GM12872 (cell line): ENCODE measurements around the gene F11R.

Experiments
- TF ChIP-seq, protein P1 (sequence below): IDR thresholded peaks from 3 replicates; pipeline ENCODE4 v1.5.1; 2011; ENCODE audit warnings: low read depth, mild to moderate bottlenecking, low read length, moderate library complexity; ENCODE audit not compliant: insufficient read depth

The F11R gene

DNA sequence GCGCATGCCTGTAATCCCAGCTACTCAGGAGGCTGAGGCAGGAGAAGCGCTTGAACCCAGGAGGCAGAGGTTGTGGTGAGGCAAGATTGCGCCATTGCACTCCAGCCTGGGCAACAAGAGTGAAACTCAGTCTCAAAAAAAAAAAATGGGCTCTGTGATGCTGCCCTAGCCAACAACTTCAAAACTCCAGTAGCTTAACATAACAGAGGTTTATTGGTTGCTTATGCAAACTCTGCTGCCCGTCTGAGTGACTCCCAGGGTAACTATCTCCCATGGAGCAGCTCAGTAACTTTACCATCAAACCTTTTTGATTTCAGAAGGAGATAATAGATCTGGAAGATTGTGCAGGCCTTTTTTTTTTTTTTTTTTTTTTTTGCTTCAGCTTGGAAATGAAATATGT lies 47.5 kb downstream of the F11R start:
- TF ChIP-seq, protein P1, sequence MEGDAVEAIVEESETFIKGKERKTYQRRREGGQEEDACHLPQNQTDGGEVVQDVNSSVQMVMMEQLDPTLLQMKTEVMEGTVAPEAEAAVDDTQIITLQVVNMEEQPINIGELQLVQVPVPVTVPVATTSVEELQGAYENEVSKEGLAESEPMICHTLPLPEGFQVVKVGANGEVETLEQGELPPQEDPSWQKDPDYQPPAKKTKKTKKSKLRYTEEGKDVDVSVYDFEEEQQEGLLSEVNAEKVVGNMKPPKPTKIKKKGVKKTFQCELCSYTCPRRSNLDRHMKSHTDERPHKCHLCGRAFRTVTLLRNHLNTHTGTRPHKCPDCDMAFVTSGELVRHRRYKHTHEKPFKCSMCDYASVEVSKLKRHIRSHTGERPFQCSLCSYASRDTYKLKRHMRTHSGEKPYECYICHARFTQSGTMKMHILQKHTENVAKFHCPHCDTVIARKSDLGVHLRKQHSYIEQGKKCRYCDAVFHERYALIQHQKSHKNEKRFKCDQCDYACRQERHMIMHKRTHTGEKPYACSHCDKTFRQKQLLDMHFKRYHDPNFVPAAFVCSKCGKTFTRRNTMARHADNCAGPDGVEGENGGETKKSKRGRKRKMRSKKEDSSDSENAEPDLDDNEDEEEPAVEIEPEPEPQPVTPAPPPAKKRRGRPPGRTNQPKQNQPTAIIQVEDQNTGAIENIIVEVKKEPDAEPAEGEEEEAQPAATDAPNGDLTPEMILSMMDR: no peak

DNA sequence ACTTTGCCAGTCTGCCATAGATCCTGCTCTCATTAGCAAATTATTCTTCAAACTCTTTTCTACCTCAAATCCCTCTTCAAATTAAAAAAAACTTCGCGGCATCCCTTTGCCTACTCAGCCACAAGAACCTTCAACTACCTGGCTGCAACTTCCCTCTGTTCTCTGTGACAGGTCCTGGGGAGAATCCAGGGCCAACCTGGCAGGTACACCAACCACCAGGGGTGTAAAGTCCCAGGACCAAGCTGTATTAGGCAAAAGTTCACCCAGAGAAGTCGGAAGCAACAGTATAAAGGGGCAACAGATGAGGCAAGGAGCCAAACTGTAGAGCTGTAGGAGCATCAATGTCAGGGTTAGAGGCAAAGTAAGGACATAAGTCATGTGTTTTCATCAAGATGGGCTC lies 48.0 kb downstream of the F11R start:
- TF ChIP-seq, protein P1: no peak

DNA sequence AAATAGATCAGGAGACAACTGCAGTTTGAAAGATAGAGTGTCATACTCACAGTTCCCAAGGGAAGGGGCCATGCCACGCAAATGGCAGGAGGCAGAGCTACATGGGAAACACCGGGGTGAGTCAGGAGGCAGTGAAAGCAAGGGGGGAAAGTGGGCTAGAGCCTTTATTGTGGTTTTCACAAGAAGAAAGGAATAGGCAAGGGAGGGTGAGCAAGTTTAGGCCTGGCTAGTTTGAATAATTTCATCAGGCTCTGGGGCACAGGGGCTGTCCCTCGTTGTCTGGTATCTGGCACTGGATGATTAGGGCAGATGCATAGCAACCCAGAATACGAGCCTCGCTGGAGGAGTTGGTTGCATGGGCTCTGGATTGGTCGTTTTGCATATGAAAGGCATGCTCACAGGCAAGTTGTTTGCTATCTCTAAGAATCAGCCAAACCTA lies 49.3 kb downstream of the F11R start:
- TF ChIP-seq, protein P1: no peak

DNA sequence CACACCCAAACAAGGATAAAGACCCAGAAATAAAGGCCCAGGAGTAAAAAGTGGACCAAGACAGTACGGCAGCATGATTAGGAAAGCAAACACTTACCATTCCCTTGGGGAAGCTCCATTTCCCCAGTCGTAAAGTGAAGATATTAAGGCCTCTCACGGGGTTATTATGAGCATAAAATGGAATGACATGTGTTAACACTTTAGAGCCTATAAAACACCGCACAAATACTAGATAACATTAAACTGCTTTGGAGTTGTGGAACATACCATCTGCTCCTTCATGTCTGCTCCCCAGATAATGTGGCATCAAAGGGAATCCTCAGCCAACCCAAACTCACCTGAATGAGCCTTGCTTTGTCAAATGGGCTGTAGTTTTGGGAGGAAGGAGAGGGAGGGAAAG lies 57.4 kb downstream of the F11R start:
- TF ChIP-seq, protein P1: no peak

DNA sequence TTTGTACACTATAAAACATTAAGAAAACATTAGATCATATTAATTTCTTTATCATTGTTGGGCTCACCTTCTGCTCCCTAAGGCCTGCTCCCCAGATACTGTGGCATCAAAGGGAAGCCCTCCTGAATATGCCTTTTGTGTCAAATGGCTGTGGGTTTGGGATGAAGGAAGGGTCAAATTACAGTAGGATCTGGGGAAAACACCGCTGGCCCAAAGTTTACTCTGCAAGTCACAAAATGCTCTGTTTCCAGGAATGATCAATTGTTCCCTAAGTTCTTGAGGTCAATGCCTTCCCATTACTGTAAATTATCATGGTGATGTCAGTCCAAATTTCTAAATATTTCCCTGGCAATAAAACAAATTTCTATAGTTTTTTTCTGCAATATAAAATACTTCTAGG lies 59.5 kb downstream of the F11R start:
- TF ChIP-seq, protein P1: no peak

DNA sequence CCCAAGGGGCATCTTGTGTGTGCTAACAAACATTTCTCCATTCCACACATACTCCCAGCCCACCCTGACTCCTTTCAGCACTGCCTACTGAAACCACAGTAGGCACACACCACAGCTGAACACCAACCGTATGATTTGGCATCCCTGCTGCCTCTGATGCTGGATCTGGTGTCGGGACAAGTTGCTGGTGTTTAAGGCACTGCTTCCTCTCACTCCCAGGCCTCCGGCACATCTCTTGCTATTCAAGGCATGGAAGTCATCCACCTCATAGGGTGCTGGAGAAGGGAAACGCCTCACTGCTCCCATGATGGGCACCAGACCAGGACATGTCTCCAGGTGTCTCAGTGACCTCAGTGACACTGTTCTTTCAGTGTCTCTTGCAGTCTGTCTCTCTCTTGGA lies 64.0 kb downstream of the F11R start:
- TF ChIP-seq, protein P1: no peak

DNA sequence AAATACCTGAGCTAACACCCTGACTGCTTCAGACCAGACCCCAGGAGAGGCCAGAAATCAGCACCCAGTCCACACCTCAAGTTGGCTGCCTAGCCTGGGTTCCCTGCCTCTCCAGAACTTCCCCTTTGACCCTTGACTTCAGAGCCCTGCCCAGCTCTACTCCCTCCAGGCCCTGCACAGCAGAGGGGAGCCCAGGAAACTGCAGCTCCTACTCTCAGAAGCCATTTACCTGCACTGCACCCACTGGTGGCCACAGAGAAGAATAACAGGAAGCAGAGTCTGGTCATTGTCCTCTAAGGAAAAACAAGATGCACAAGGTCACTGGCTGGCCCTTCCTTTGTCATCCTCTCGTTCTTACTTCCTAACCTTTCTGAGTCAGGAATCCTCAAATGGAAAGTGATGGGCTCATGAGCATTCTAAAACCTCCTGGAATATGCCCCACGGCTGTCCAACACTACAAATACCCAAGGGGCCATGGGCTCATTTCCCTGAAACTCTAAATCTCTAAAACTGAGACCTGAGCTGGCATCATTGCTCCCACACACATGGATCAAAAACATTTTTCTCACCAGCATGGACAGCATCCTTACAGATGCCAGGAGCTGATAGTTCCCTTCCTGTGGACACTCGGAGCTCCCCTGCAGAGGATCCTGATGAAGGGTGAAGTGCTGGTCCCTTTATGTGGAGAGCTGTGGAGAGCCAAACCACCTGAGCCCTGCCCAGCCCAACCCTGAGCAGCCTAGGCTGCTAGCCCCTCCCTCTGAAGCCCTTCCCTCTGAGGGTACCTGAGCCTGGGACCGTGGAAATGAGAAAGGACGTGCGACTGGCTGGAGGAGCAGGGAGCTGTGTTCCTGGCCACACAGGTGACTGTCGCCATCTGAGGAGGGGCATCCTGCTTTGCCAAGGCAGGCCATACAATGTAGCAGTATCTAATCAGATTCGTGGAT lies 66.5 kb downstream of the F11R start, which contains the start of gene ITLN2:
Gene ITLN2 (minus strand): TSS at position 652 of the 947 bp plus-strand sequence. CDS start 68 bp downstream, at position 584.
- TF ChIP-seq, protein P1: peak; percentile 95
